Measurements from ENCODE around the gene AKT3.
"Not testable (repeated sequence)": the region's sequence is repeated elsewhere in the genome, so short reads cannot be mapped to it uniquely, and the experiment has no call there.

The AKT3 gene

GRCh38 chr1:243680860-243681259, 169.2 kb downstream of the AKT3 start:
- DNase-seq = no peak

- no peak for DNase-seq
Observed at GRCh38 chr1:243672539-243673074, 177.4 kb downstream of the AKT3 start.

- DNase-seq = no peak
Observed at GRCh38 chr1:243667591-243667990, 182.5 kb downstream of the AKT3 start.

- no peak for DNase-seq
Observed at GRCh38 chr1:243667133-243667532, 182.9 kb downstream of the AKT3 start.

- no peak for DNase-seq
Observed at GRCh38 chr1:243663651-243664050, 186.4 kb downstream of the AKT3 start.

GRCh38 chr1:243662169-243662568, 187.9 kb downstream of the AKT3 start:
- DNase-seq = not testable (repeated sequence)

GRCh38 chr1:243658594-243659105, 191.4 kb downstream of the AKT3 start:
- DNase-seq = no peak

- no peak for DNase-seq
Observed at GRCh38 chr1:243657793-243658192, 192.2 kb downstream of the AKT3 start.

GRCh38 chr1:243649530-243649929, 200.5 kb downstream of the AKT3 start:
- DNase-seq = not testable (repeated sequence)

- no peak for DNase-seq
Observed at GRCh38 chr1:243646841-243647240, 203.2 kb downstream of the AKT3 start.

GRCh38 chr1:243645281-243645680, 204.8 kb downstream of the AKT3 start:
- no peak for DNase-seq

GRCh38 chr1:243642936-243643335, 207.1 kb downstream of the AKT3 start:
- no peak for DNase-seq

GRCh38 chr1:243639027-243639658, 210.9 kb downstream of the AKT3 start:
- DNase-seq = no peak

- DNase-seq = no peak
Observed at GRCh38 chr1:243638186-243638585, 211.9 kb downstream of the AKT3 start.

- DNase-seq = no peak
Observed at GRCh38 chr1:243628476-243628907, 221.6 kb downstream of the AKT3 start.

GRCh38 chr1:243623841-243624240, 226.2 kb downstream of the AKT3 start:
- no peak for DNase-seq

GRCh38 chr1:243621973-243622372, 228.1 kb downstream of the AKT3 start:
- DNase-seq = no peak

GRCh38 chr1:243620096-243620495, 229.9 kb downstream of the AKT3 start:
- DNase-seq = no peak

- DNase-seq = no peak
Observed at GRCh38 chr1:243609698-243610097, 240.3 kb downstream of the AKT3 start.

GRCh38 chr1:243605604-243606003, 244.4 kb downstream of the AKT3 start:
- DNase-seq = no peak

GRCh38 chr1:243601720-243602119, 248.3 kb downstream of the AKT3 start:
- no peak for DNase-seq

GRCh38 chr1:243598433-243598832, 251.6 kb downstream of the AKT3 start:
- DNase-seq = no peak

GRCh38 chr1:243597383-243597782, 252.7 kb downstream of the AKT3 start:
- no peak for DNase-seq

- no peak for DNase-seq
Observed at GRCh38 chr1:243596431-243597062, 253.5 kb downstream of the AKT3 start.
